Measurements from ENCODE around the gene DNLZ. TPM values are rescaled to one million over a fixed set of nuclear protein-coding genes. Genes with fewer than 3 reads are reported as not detected.

Gene DNLZ
- total and polyA plus RNA-seq, 10 donors = 15.8 to 29.8 (median 22.3) TPM

DNA sequence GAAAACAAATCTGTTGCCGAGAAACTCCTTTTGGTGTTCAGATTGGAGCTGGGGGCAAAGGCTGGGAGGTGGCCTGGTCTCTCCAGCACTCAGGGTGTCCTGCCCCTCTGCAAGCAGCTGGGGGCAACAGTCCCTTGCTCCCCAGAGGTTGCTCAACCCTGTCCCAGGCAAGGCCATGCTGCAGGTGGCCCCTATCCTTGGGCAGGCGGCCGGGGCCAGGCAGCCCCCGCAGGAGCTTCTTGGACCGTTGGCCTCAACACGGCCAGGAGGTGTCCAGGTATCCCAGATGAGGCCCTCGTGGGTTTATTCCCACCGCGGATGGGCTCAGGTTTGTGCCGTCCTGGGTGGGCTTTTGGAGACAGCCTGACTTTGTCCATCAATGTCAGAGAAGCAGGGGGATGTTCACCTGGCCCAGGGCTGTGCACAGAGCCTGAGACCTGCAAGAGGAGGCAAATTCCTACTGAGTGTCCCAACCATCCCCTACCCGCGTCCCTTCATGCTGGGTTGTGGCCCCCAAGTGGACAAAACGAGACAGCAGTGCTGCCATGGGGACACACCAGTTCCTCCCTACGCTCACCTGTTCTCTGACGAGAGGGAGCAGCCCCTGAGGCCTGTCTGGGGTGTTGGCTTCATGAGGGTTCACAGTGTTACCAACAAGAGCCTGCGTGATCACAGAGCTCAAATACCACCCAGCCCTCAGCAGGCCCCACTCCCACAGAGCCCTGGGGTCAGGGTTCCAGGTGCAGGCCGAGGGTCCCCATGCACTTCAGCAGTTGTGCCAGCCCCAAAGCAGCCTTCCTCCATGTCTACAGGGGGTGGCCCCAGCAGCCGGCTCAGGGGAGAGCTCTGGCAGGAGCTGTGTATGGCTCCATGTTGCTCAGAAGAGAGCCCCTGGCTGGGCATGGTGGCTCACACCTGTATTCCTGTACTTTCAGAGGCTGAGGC is 50.2 kb downstream of the DNLZ start:
- TF ChIP-seq POLR2AphosphoS5 (IDR thresholded peaks at IDR 0.05) = no peak
- Histone ChIP-seq H3K4me3 (no peak overlapping the region), H3K36me3 (no peaks in the 10 kb centered on the region), H3K27me3 (replicated peaks in 1 of 7) (peaks cover 0 to 38% (median 7%) of the 10 kb centered on the region in 7 donors), H3K27ac (no peak overlapping the region), H3K4me1 (peaks cover 0 to 55% (median 12%) of the 10 kb centered on the region in 6 donors), H3K9me3 (peaks cover 0 to 24% (median 13%) of the 10 kb centered on the region in 8 donors)
- WGBS, 5 donors = 81 to 86% (median 84%) methylated on average over 9 to 18 of the region's 18 CpGs
- no peak for DNase-seq
- intact Hi-C loops (cut with DNase I; ENCODE audit: low total_unique reads) = no loop called here

GRCh38 chr9:136312436-136312835 is 51.1 kb downstream of the DNLZ start:
- no peak overlapping the region for H3K27ac ChIP-seq
- peak in 1 of 3 donors; percentile 13 for TF ChIP-seq POLR2AphosphoS5 (IDR thresholded peaks at IDR 0.05)
- TF ChIP-seq CTCF (IDR thresholded peaks at IDR 0.05 in 8 of 11, conservative IDR thresholded peaks at IDR 0.05 in 3 of 11) = peak; percentile 17 to 66 (median 44)
- TF ChIP-seq POLR2A (IDR thresholded peaks at IDR 0.05) = no peak
- no peaks in the 10 kb centered on the region for H3K36me3 ChIP-seq
- no peak overlapping the region for H3K4me3 ChIP-seq
- H3K9me3 ChIP-seq = peaks cover 0 to 24% (median 13%) of the 10 kb centered on the region in 8 donors
- DNase-seq = no peak
- peaks cover 0 to 46% (median 12%) of the 10 kb centered on the region in 6 donors for H3K4me1 ChIP-seq
- H3K27me3 ChIP-seq (replicated peaks in 1 of 7) = peaks cover 0 to 40% (median 7%) of the 10 kb centered on the region in 7 donors
- 55 to 78% (median 65%) methylated on average over 9 to 12 of the region's 12 CpGs for WGBS, 5 donors
- intact Hi-C loops (cut with DNase I; ENCODE audit: low total_unique reads) = no loop called here

- H3K4me1 ChIP-seq = peaks cover 0 to 46% (median 12%) of the 10 kb centered on the region in 6 donors
- no peak for DNase-seq
- TF ChIP-seq POLR2AphosphoS5 (IDR thresholded peaks at IDR 0.05) (no peak), POLR2A (IDR thresholded peaks at IDR 0.05) (no peak), CTCF (IDR thresholded peaks at IDR 0.05 in 8 of 11, conservative IDR thresholded peaks at IDR 0.05 in 3 of 11) (no peak)
- peaks cover 0 to 24% (median 13%) of the 10 kb centered on the region in 8 donors for H3K9me3 ChIP-seq
- H3K4me3 ChIP-seq = no peak overlapping the region
- peaks cover 0 to 43% (median 7%) of the 10 kb centered on the region in 7 donors for H3K27me3 ChIP-seq (replicated peaks in 1 of 7)
- no peak overlapping the region for H3K27ac ChIP-seq
- 58 to 66% (median 58%) methylated on average over 7 to 10 of the region's 10 CpGs for WGBS, 5 donors
- intact Hi-C loops (cut with DNase I; ENCODE audit: low total_unique reads) = no loop called here
- no peaks in the 10 kb centered on the region for H3K36me3 ChIP-seq
Observed at GRCh38 chr9:136312009-136312375, 51.6 kb downstream of the DNLZ start.

GRCh38 chr9:136311051-136312008 is 52.2 kb downstream of the DNLZ start:
- no peaks in the 10 kb centered on the region for H3K36me3 ChIP-seq
- TF ChIP-seq POLR2A (IDR thresholded peaks at IDR 0.05) (no peak), CTCF (IDR thresholded peaks at IDR 0.05 in 8 of 11, conservative IDR thresholded peaks at IDR 0.05 in 3 of 11) (no peak), POLR2AphosphoS5 (IDR thresholded peaks at IDR 0.05) (no peak)
- peaks cover 0 to 50% (median 18%) of the 10 kb centered on the region in 6 donors for H3K4me1 ChIP-seq
- intact Hi-C loops (cut with DNase I; ENCODE audit: low total_unique reads) = no loop called here
- no peak for DNase-seq
- peaks cover 0 to 45% (median 7%) of the 10 kb centered on the region in 7 donors for H3K27me3 ChIP-seq (replicated peaks in 1 of 7)
- no peak overlapping the region for H3K27ac ChIP-seq
- WGBS, 5 donors = 48 to 64% (median 51%) methylated on average over 6 to 23 of the region's 23 CpGs
- peaks cover 0 to 23% (median 13%) of the 10 kb centered on the region in 8 donors for H3K9me3 ChIP-seq
- H3K4me3 ChIP-seq = no peak overlapping the region

Measured in spleen (tissue), 11 donors.